ENCODE measurements around the gene IRF6.

IRF6 gene

DNA sequence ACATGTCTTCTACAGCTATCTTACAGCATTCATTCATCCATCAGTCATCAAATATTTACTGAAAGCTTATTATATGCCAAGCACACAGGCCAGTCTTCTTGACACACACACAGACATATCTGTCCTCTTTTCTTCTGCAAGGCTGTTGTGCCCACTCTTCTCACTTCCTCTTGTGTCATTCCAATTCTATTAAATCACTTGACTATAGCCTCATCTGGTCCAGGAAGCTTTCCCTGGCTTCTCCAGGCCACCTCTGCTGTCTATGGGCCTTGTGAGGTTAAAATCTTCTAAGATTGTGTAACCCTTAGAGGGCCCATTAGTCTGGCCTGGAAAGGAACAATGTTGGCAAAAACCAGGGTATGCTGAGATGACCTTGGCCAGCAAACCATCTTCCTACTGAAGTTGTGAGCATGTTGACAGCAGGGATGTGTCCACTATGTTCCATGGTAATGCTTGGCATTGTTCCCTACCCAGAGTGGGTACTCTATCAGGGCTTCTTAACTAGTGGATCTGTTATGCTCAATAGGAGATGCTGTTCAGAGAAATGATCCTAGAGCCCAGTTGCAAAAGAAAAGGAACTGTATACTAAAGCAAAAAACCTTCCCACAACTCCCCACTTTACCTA lies 44.8 kb downstream of the IRF6 start:
- no peak for DNase-seq (ENCODE audit: low read depth in 3 of 3, low spot score in 1 of 3)

DNA sequence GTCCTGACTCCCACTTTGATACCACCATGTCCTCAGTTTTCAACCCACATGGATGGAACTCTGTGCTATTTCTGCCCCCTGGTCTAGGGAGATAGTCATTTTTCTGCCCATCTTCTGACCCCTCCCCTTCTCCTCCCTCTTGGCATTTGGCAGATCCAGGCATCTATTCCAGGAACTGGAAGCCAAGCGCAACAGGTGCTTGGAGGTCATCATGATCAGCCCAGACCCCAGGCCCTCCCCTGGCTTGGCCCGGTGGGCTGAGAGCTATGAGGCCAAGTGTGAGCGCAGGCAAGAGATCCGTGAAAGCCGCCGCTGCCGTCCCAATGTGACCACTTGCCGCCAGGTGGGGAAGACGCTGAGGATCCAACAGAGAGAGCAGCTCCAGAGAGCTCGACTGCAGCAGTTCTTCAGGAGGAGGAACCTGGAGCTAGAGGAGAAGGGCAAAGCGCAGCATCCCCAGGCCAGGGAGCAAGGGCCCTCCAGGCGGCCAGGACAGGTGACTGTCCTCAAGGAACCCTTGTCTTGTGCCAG lies 46.0 kb downstream of the IRF6 start:
- no peak for DNase-seq (ENCODE audit: low read depth in 3 of 3, low spot score in 1 of 3)

DNA sequence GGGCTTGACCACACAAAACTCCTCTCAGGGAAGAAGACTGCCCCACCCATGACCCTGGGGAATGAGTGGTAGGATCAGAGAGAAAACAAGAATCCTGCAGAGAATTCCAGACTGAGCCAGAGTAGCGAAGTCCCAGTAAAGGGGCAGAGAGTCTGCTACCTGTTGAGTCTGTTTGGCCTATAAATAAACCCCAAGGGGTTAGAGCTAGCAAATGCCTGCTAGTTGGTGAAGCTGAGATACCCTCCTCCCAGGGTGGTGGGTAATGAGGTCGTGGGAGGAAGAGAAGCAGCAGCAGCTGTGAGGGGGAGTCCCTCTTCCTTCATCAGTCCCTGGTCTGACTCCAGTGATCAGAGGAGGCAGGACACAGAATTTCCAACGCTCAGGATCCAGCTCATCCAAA lies 47.5 kb downstream of the IRF6 start:
- no peak for DNase-seq (ENCODE audit: low read depth in 3 of 3, low spot score in 1 of 3)

DNA sequence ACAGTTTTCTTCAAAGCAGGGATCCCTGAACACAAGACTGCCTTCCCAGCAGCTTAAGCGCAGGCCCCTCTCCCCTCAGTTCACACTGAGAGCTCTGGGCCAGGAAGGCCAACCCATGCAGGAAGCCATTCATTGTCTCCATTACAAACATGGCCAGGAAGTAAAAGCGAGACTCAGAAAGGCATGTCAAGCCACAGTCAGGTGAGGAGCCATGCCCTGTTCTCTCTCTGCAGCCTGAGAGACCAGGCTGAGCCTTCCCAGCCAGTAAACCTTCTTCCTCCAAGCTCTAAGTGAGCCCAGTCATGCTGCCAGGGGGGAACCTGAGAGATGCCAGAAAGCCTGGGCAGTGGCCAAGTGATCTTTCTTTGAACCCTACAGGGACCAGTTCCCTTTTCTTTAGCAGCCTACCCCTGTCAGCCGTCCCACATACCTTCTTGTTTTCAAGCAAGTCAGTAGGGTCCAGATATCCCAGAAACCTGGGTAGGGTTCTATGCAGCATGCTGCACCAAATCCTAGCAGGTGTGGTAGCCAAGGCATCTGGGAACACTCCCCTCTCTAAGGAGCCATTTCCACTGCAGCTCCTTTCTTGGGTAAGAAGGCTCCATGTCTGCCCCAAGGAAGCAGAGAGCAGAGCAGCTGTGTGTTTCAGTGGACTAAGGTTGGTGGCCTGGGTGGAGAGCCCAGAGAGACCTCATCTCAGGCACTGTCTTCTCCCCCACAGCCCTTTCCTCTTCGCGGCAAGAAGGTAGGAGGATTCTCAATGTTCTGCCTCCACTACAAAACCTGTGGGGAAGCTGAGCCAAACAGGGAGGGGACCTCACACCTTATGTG lies 49.1 kb downstream of the IRF6 start:
- DNase-seq (ENCODE audit: low read depth in 3 of 3, low spot score in 1 of 3): peak in 1 of 3 donors; percentile 8

DNA sequence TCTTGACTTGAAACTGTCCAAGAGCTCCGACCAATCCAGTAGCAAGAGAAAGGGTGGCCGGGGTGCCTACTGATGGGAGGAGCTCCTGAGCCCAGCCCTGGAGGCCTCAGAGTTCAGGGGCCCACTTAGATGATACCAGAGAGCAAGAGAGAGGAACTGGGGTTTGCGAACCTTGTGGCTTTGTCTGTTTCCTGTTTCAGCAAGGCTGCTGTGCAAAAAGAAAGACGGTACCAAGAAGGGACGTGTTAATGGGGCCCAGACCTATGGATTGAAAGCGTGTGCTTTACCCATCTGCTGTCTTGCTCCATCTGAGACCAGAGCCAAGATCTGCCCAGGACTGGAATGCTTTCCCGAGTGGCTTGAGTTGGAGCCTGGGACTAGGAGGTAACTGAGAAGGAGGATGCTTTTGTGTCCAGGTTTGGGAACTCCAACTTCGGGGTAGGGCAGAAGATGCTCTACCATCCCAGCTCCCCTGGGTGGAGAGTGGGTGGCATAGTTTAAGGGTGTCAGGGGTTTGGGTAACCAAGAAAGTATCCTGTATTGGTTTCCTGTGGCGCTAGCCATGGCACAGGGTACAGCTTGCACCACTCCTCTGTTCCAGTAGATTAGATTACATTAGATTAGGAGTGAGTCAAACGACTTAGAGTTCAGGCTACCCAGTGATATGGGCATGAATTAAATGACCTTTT lies 49.9 kb downstream of the IRF6 start, which contains the start of gene TRAF3IP3:
TRAF3IP3 (plus strand) TSS at position 128 of the 689 bp plus-strand sequence. CDS start 3,987 bp downstream, outside the sequence.
- DNase-seq (ENCODE audit: low read depth in 3 of 3, low spot score in 1 of 3): peak; percentile 37 to 54 (median 38)

DNA sequence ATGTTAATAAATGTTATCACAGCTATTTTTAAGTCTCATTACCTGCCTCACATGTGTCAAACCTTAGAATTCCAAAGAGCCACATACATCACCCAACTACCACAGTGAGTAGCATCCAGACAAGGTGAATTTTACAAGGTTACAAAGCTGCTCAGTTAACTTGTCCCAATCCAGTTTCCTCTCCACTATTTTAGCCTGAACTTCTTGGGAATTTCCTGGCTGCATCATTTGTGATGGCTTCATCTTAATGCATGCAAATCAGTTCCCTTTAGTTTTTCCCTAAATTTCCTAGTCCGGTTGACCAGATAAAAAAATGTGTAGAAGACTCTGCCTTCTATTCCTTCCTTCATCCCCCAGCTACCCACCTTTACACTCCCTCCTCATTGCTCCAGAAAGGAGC lies 50.7 kb downstream of the IRF6 start:
- no peak for DNase-seq (ENCODE audit: low read depth in 3 of 3, low spot score in 1 of 3)

DNA sequence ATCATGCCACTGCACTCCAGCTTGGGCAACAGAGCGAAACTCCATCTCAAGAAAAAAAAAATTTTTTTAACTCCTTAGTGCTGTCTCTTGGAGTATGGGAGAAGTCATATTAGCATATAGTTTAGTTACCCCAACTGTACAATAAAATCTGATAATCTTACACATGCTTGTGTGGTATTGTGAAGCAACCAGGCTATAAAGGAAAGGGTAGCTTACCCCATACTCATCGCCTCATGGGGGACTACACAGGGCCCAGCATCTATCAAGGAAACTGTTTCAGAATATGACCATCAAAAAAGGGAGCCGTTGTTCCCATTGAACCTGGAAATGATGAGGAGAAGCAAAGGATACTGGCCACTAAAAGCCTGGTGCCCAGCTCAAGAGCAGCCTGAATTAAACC lies 53.1 kb downstream of the IRF6 start:
- no peak for DNase-seq (ENCODE audit: low read depth in 3 of 3, low spot score in 1 of 3)

DNA sequence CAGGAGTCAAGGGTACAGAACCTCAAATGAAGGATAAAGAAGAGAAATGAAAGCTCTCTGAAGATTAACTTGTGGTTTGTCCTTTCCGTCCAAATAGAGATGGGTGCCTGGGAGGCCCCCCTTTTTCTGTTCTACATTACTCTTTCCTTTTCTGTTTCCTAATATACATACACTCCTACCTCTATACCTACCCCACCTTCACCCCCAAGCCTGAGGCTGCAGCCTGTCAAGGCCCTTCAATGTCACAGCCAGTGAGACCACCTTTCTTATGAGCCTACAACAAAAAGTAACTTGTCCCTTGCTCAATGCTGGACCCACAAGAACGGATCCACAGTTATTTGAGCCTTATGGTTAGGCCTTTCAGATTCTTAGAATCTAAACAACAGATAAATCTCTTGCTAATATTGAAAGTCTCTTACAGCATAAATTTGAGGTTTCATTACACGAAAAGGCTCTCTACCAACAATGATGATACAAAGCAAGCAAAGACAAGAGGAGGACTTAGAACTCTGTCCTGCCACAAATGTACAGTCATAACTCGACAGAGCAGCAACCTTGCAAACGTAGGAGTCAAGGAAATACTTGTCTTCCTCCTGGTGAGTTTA lies 54.2 kb downstream of the IRF6 start:
- no peak for DNase-seq (ENCODE audit: low read depth in 3 of 3, low spot score in 1 of 3)

DNA sequence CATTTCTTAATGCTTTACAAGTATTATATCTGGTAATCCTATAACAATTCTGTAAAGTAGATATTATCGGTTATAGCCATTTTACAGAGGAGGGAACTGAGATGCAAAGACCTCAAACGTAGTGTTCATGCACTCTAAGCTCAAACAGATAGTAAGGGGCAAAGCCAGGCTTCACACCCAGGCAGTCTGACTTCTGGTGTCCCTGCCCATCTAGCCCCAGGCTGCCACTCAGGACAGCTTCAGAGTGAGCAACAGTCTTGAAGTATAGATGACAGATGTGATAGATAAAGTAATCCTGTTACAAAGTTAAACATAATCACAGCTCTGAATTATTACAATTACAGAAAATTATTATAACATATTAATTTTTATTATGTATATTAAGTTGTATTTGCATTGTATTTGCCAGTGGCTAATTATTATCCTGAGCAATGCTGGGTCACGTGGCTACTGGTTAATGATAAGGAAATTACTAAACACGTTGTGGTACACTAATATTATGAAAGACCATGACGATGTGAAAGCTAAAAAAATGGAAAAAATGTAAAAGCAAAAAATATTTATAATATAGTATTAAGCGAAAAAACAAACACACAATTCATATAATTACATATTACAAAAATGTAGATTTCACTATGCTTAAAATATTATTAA lies 56.1 kb downstream of the IRF6 start:
- DNase-seq (ENCODE audit: low read depth in 3 of 3, low spot score in 1 of 3): no peak

DNA sequence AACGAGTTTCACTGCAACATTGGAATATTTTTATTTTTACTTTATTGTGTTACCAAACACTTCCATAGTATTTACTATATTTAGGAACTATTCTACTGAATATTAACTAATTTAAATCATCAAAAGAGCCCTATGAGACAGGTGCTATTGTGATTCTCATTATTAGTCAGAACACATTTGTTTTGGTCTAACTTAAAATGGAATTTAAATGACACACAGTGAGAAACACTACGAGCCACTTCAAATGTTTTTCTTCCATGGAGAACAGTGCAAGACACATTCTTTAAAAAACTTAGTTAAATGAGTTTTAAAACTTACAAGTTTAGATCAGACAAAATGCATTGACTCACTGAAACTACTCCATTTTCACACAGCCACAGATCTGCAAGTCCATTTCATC lies 56.7 kb downstream of the IRF6 start:
- DNase-seq (ENCODE audit: low read depth in 3 of 3, low spot score in 1 of 3): no peak

DNA sequence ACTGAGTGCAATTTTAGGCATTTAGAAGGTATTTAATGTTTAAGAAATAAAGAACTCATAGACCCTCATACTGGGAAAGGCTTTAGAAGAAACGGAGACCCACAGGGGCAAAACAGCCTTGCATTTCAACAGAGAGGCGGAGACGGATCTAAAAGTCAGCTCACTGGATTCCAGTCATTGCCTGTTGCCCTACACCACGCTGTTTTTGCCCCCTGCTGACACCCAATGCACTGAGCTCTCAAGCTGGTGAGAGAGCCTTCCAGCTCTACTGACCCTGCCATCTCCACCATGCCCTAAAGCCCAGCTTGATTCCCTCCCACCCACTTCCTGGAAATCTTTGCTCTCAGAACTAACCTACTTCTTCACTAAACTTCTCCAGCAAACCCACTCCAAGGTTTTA lies 57.3 kb downstream of the IRF6 start:
- no peak for DNase-seq (ENCODE audit: low read depth in 3 of 3, low spot score in 1 of 3)

DNA sequence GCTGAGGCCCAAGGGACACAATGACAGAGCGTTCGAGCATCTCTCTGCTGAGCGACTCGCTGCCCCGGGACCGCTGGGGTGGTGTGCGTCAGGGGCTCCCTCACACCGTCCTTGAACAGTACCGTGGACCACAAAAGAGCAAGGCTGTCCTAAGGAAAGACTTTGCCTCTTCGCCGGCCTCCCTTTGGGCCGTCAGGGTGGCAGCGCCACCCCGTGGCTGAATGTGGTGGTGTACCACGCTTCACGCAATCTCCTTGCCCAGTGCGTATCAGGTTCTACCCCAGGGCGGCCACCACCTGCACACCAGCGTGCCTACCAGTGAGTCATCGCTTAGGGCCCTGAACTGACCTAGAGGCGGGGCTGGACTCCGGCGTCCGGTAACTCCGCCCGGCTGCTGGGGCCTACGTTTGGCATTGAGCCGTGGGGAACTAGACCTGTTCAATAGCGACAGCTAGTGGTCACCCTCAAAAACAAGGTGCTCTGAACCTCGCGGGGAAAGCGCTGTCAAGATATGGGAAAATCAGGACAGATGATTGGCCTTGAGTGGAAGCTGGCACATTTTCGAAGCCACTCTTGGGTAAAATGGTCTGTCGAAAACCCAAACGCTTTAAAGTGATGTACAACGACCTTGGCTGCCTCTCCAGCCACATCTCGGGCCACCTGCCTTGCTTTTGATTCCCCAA lies 58.2 kb downstream of the IRF6 start:
- peak; percentile 55 to 84 (median 66) for DNase-seq (ENCODE audit: low read depth in 3 of 3, low spot score in 1 of 3)

DNA sequence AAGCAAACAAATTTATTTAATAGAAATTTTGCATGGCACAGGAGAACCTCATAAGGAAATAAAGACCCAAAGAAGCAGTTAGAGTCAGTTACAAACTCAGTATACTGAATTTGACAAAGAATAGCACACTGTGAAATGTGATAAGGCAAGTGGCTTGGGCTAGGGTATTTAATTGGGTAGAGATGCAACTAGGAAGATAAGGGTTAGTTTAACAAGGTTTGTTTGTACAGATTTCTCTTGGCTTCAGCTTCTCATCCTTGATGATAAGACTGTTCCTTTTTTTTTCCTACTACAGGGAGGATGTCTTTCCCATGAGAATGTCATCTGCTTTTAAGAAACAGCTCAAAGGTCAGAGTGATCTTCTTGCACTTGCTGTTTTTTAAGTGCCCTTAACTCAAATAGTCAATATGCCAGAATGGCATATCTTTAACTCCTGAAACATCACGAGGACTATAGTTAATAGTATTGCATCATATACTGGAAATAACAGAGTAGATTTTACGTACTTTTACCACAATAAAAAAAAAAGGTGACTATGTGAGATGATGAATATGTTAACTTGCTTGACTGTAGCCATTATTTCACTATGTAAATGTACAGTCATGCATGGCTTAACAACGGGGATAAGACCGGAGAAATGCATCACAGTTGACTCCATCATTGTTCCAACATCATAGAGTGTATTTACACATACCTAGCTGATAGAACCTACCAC lies 59.3 kb downstream of the IRF6 start:
- no peak for DNase-seq (ENCODE audit: low read depth in 3 of 3, low spot score in 1 of 3)

DNA sequence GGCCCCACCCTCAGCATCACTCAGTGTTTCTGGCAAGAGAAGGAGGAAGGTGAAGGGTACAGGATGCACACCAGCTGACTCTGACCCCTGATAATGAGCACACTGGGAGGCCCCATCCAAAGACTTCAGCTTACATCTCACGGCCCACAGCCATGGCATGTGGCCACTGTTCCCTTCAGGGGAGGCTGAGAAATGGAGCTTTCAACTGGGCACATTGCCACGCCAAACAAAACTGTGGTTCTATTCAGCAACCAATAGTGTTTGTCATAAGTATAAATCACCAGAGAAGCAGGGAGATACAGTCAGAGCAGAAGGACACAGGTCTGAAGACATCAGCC lies 62.8 kb downstream of the IRF6 start:
- DNase-seq (ENCODE audit: low read depth in 3 of 3, low spot score in 1 of 3): no peak

DNA sequence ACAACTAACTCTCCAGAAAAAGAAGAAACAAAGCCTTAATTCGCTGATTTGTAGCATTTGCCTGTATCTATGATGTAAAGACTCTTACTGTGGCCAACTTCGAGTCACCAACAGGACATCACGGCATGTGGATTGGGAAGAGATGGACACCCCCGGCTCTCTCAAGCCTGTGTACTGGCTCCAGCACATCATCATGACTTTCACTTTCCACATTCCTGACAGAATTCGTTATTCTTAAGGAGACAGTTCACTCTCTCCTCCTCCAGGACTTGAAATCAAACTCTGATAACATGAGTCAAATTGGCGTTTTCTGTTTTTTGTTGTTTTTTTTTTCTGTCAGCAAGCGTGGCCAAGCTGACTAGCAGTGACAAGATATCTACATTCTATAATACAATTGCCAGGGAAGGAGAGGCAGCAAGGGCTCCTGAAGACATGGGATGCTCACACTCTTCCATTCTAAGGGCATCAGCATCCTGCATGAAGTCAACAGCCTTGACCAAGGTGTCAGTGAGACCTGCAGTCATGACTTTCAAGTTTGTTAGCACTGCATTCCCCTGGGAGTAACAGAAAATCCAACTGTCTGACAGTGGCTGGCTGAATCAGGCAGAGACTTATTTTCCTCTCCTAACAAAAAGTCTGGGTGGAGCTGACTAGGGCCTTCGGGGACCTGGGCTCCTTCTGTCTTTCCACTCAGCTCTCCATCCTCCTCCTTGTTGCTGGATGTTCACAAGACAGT lies 63.4 kb downstream of the IRF6 start:
- DNase-seq (ENCODE audit: low read depth in 3 of 3, low spot score in 1 of 3): no peak

DNA sequence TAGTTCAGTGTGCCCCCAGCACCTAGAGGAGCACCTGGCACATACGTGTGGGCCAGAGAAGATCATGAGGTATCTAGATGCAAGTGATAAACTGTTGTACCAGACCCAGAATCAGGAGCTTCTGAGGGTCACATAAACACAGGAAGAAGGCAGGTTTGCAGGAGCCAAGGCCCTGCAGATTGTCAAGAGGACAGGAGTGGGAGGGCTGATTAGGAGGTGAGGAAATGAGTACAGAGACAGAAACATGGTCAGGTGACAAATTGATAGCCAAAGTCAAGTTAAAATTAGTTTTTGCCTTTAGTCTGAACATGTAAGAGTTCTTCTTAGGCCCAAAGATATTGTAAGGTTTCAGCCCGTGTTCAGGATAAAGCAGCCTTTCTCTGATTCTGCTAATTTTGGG lies 64.1 kb downstream of the IRF6 start:
- no peak for DNase-seq (ENCODE audit: low read depth in 3 of 3, low spot score in 1 of 3)

DNA sequence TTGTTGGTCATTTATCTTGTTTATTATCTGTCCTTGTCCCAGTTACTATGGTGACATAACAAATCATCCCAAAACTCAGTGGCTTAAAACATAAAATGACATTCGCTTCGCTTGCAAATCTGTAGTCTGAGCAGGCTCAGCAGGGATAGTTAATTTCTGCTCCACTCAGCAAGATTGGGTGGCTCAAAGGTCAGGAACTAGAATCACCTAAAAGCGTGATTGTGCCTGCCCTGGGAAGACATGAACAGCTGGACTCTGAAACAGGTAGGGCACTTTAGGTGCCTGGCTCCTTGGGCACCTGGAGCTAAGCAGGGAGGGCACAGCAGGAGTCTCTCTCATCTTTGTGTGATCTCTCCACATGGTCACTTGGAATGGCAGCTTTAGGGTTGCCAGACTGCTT lies 64.7 kb downstream of the IRF6 start:
- DNase-seq (ENCODE audit: low read depth in 3 of 3, low spot score in 1 of 3): no peak

DNA sequence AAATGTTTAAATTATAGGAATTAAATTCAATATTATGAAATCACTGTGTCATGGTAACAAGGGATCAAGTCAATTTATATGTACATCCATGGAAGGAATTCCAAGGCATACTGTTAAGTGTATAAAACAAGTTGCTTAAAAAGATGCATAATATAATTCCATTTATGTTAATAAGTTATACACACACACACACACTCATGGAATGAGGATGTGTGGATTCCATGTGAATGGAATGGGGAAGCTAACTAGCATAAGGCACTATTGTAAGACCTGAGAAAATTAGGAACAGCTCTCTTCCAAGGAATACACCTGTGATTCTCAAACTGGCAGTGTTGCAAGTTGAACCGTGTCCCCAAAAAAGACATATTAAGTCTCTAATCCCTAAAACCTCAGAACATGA lies 67.7 kb downstream of the IRF6 start:
- DNase-seq (ENCODE audit: low read depth in 3 of 3, low spot score in 1 of 3): no peak

DNA sequence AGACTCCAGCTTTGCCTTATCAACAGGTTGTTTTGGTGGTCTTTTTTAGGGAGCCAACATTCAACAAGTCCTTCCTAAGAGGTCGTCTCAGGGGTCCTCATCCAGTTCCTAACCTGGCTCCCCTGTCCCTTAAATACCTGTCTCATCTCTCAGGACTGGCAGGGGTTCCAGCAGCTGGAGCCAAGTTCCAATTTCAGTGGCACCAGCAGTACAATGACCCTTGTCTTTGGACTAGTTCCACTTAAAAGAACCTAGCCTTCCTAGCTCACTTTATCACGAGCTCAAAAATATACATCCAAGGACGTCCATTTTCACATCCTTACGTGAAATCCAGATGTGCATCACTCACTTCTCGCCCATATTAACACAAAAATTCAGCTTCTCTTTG lies 68.8 kb downstream of the IRF6 start:
- DNase-seq (ENCODE audit: low read depth in 3 of 3, low spot score in 1 of 3): no peak
